Heart left ventricle (tissue), 13 donors: Measurements from ENCODE around the gene SAMD11.

Experiments used
- POLR2A ChIP-seq, 2 donors: fragments of 450-650 bp; IDR thresholded peaks; one replicate each; pipeline ENCODE4 v1.6.1; 2017; ENCODE audit warnings: antibody characterized with exemption in 2 of 2, mild to moderate bottlenecking in 2 of 2, moderate library complexity in 2 of 2
- TF ChIP-seq, protein P1 (sequence below), 12 donors: fragments of 200-600 bp; sonication (generic) in 4 of 12; IDR thresholded peaks; one replicate each; pipeline versions ENCODE4 v1.5.0 to v1.8.0; 2018 to 2022; ENCODE audit warnings: antibody characterized with exemption in 12 of 12, mild to moderate bottlenecking in 5 of 12
- donor health status: ischemic (EF 13 %, LVEDD 7.1; RV severe dilation, severe dysfunction).
- donor health status: DM: no; HTN: yes; CAD: no.
- donor health status: DM: no; HTN: no; CAD: no.
- donor health status: ischemic (EF 25% LVEDD 6.9; RV normal size, moderate dysfunction).
- donor health status: ischemic (EF 25% LVEDD 5.7; RV mildly dilated, moderate dysfunction).
- donor health status: ischemic (EF 35%, LVEDD 5.7; RV mildly dilated, moderate dysfunction).
- donor health status: nonischemic (EF 11% LVEDD 7.7; RV severe dilation, severe dysfunction).
- donor health status: DM: yes; HTN: yes; CAD: no.
- donor health status: PGD.
- donor health status: ischemic (EF 29% LVEDD 5.4; RV normal size, mild dysfunction).
- donor health status: nonischemic (EF 23%, LVEDD 6.1; RV moderate dilation, normal function).

GRCh38 chr1:963746-964525, 40.2 kb downstream of the SAMD11 start:
- TF ChIP-seq, protein P1, sequence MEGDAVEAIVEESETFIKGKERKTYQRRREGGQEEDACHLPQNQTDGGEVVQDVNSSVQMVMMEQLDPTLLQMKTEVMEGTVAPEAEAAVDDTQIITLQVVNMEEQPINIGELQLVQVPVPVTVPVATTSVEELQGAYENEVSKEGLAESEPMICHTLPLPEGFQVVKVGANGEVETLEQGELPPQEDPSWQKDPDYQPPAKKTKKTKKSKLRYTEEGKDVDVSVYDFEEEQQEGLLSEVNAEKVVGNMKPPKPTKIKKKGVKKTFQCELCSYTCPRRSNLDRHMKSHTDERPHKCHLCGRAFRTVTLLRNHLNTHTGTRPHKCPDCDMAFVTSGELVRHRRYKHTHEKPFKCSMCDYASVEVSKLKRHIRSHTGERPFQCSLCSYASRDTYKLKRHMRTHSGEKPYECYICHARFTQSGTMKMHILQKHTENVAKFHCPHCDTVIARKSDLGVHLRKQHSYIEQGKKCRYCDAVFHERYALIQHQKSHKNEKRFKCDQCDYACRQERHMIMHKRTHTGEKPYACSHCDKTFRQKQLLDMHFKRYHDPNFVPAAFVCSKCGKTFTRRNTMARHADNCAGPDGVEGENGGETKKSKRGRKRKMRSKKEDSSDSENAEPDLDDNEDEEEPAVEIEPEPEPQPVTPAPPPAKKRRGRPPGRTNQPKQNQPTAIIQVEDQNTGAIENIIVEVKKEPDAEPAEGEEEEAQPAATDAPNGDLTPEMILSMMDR (IDR thresholded peaks at IDR 0.05), result no peak
- no peak for TF ChIP-seq POLR2A (IDR thresholded peaks at IDR 0.05)
